Suprapubic skin (tissue), 3 donors: ENCODE data around the gene FAM167B.

Source experiments
- EP300 ChIP-seq: sonication (generic); formaldehyde crosslinking; IDR thresholded peaks from one replicate; pipeline ENCODE4 v1.6.1; 2017; ENCODE audit warnings: antibody characterized with exemption
- POLR2A ChIP-seq, 2 donors: fragments of 450-650 bp; IDR thresholded peaks; one replicate each; pipeline ENCODE4 v1.6.1; 2017; ENCODE audit warnings: antibody characterized with exemption in 2 of 2, mild to moderate bottlenecking in 2 of 2, moderate library complexity in 2 of 2
- TF ChIP-seq, protein P1 (sequence below), 2 donors: fragments of 200-600 bp in 1 of 2; fragments of 450-650 bp in 1 of 2; sonication (generic) in 1 of 2; IDR thresholded peaks; one replicate each; pipeline ENCODE4 v1.5.1; 2016 to 2019; ENCODE audit warnings: antibody characterized with exemption in 2 of 2, mild to moderate bottlenecking in 1 of 2, moderate library complexity in 1 of 2

- TF ChIP-seq POLR2A (IDR thresholded peaks at IDR 0.05) (no peak), EP300 (no peak)
- TF ChIP-seq, protein P1, sequence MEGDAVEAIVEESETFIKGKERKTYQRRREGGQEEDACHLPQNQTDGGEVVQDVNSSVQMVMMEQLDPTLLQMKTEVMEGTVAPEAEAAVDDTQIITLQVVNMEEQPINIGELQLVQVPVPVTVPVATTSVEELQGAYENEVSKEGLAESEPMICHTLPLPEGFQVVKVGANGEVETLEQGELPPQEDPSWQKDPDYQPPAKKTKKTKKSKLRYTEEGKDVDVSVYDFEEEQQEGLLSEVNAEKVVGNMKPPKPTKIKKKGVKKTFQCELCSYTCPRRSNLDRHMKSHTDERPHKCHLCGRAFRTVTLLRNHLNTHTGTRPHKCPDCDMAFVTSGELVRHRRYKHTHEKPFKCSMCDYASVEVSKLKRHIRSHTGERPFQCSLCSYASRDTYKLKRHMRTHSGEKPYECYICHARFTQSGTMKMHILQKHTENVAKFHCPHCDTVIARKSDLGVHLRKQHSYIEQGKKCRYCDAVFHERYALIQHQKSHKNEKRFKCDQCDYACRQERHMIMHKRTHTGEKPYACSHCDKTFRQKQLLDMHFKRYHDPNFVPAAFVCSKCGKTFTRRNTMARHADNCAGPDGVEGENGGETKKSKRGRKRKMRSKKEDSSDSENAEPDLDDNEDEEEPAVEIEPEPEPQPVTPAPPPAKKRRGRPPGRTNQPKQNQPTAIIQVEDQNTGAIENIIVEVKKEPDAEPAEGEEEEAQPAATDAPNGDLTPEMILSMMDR (IDR thresholded peaks at IDR 0.05), result peak; percentile 37 to 73
Observed at GRCh38 chr1:32215629-32216480, 31.2 kb upstream of the FAM167B start.
